Measurements from ENCODE around the gene PBRM1. TPM values are rescaled to one million over a fixed set of nuclear protein-coding genes. Genes with fewer than 3 reads are reported as not detected.

Gene PBRM1
- total RNA-seq, 4 donors from 2014 or later, result 51.6 to 78.7 (median 74.0) TPM

DNA sequence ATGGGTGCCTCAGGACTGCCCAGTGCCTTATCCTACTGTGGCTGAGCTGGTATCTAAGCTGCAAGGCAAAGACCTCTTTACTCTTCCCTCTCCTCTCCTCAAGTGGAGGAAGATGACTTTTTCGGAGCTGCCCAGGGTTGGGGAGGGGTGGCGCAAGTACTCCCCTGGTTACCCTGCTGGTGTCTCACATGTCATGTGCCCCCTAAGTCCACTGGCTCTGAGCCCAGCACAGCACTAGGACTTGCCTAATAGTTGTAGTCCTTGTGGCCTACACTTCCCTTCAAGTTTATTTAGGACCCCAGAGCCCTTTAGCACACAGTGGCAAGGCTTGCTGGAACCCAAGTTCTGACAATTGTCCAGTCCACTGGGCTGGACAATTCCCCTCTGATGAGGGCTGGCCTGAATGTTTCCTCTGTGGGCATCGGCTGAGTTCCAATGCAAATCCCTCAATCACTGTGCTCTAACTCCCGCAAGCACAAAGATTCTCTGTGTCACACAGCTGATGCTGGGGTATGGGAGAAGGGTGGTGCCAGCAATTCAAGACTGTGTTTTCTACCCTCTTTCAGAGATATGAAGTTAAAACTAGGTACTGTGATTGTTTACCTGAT, 89.0 kb downstream of the PBRM1 start:
- WGBS, 2 donors, result 96 to 100% methylated on average over 4 of the region's 4 CpGs

DNA sequence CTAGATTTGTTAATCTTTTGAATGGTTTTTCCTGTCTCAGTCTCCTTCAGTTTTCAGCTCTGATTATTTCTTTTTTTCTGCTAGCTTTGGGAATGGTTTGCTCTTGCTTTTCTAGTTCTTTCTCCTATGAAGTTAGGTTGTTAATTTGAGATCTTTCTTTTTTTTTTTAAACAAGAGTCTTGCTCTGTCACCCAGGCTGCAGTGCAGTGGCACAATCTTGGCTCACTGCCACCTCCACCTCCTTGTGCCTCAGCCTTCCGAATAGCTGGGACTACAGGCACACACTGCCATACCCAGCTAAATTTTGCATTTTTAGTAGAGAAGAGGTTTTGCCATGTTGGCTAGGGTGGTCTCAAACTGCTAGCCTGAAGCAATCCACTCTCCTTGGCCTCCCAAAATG, 92.6 kb downstream of the PBRM1 start:
- no peak overlapping the region for H3K4me3 ChIP-seq (ENCODE audit: low read depth, poor library complexity, severe bottlenecking)
- intact Hi-C loops (cut with DNase I; ENCODE audit: low total_unique reads), result no loop called here
- TF ChIP-seq POLR2A (IDR thresholded peaks at IDR 0.05) (no peak), CTCF (IDR thresholded peaks at IDR 0.05) (no peak)
- 83 to 88% methylated on average over 1 of the region's 1 CpG for WGBS, 2 donors
- no peak for DNase-seq (ENCODE audit: low spot score in 2 of 2)

More for the DNA sequence above, 89.0 kb downstream of the PBRM1 start:
- TF ChIP-seq CTCF (IDR thresholded peaks at IDR 0.05) (no peak), POLR2A (IDR thresholded peaks at IDR 0.05) (no peak)
- no peak overlapping the region for H3K4me3 ChIP-seq (ENCODE audit: low read depth, poor library complexity, severe bottlenecking)
- intact Hi-C loops (cut with DNase I; ENCODE audit: low total_unique reads), result no loop called here
- no peak for DNase-seq (ENCODE audit: low spot score in 2 of 2)

GRCh38 chr3:52574056-52574965, 111.4 kb downstream of the PBRM1 start:
- 93 to 96% methylated on average over 6 of the region's 6 CpGs for WGBS, 2 donors
- TF ChIP-seq POLR2A (IDR thresholded peaks at IDR 0.05) (no peak), CTCF (IDR thresholded peaks at IDR 0.05) (no peak)
- DNase-seq (ENCODE audit: low spot score in 2 of 2), result no peak
- intact Hi-C loops (cut with DNase I; ENCODE audit: low total_unique reads), result no loop called here
- H3K4me3 ChIP-seq (ENCODE audit: low read depth, poor library complexity, severe bottlenecking), result no peak overlapping the region

DNA sequence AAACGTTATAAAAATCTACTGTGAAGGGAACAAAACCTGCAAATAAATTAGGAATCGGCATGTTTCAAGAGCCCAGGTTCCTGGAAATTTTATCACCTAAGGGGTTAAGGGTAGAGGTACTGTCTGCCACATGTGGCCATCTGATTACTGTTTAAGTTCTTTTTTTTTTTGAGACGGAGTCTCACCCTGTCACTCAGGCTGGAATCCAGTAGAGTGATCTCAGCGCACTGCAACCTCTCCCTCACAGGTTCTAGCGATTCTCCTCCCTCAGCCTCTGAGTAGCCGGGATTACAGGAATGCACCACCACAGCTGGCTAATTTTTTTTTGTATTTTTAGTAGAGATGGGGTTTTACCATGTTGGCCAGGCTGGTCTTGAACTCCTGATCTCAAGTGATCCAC, 113.5 kb downstream of the PBRM1 start:
- TF ChIP-seq CTCF (IDR thresholded peaks at IDR 0.05) (no peak), POLR2A (IDR thresholded peaks at IDR 0.05) (no peak)
- 82% methylated on average over 6 of the region's 6 CpGs for WGBS, 2 donors
- no peak for DNase-seq (ENCODE audit: low spot score in 2 of 2)
- intact Hi-C loops (cut with DNase I; ENCODE audit: low total_unique reads), result no loop called here
- no peak overlapping the region for H3K4me3 ChIP-seq (ENCODE audit: low read depth, poor library complexity, severe bottlenecking)

- DNase-seq (ENCODE audit: low spot score in 2 of 2), result no peak
- 96 to 97% methylated on average over 4 of the region's 4 CpGs for WGBS, 2 donors
- H3K4me3 ChIP-seq (ENCODE audit: low read depth, poor library complexity, severe bottlenecking), result no peak overlapping the region
- TF ChIP-seq CTCF (IDR thresholded peaks at IDR 0.05), result no peak
- TF ChIP-seq POLR2A (IDR thresholded peaks at IDR 0.05), result no peak
- intact Hi-C loops (cut with DNase I; ENCODE audit: low total_unique reads), result no loop called here
Observed at GRCh38 chr3:52570076-52570475, 115.6 kb downstream of the PBRM1 start.
